GM18519 (cell line): ENCODE measurements around the gene PIEZO2.
"Not testable (repeated sequence)": the region's sequence is repeated elsewhere in the genome, so short reads cannot be mapped to it uniquely, and the experiment has no call there.

ENCODE experiments used
- ATAC-seq: cut with Tn5 transposase; IDR thresholded peaks from one replicate; pipeline ENCODE4 v1.9.1; 2021; ENCODE audit warnings: mild to moderate bottlenecking, moderate library complexity; ENCODE audit not compliant: unreplicated experiment, low FRiP score

Gene PIEZO2

GRCh38 chr18:11153097-11153496 lies 3.7 kb upstream of the PIEZO2 start:
- no peak for ATAC-seq

GRCh38 chr18:11150271-11150615 lies 874 bp upstream of the PIEZO2 start:
- no peak for ATAC-seq

DNA sequence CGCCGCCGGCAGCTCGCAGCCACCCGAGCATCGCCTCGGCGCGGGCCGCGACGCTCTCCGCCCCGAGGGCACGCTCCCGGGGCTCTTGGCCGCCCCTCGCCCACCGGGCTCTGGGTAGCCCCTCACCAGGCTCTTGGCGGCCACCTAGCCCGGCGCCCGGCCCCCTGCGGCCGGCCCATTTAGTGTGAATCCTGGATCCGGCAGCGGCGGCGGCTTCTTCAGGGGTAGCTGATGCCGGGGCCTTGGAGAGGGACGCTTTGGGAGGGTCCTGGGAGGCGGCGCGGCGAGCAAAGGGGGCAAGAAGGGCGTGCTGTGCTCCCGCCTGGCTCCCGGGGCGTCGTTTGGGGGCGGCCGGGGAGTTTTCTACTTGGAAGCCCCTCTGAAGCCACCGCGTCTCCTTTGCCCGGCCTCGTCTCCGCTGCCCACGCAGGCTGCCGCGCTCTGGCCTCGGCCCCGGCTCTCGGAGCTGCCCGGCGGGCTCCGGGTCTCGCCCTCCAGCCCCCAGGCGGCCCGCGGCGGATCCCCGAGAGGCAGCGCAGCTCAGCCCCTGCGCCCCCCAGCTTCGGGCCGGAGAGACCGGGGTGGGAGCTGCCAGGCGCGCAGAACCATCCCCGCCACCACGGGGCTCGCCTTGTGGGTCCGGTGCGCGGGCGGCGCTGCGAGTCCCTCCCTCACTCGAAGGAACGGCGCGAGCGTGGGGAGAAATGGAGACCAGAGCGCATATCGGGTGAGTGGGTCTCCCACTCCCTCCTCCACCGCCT lies 509 bp downstream of the PIEZO2 start:
- ATAC-seq: peak; percentile 10

DNA sequence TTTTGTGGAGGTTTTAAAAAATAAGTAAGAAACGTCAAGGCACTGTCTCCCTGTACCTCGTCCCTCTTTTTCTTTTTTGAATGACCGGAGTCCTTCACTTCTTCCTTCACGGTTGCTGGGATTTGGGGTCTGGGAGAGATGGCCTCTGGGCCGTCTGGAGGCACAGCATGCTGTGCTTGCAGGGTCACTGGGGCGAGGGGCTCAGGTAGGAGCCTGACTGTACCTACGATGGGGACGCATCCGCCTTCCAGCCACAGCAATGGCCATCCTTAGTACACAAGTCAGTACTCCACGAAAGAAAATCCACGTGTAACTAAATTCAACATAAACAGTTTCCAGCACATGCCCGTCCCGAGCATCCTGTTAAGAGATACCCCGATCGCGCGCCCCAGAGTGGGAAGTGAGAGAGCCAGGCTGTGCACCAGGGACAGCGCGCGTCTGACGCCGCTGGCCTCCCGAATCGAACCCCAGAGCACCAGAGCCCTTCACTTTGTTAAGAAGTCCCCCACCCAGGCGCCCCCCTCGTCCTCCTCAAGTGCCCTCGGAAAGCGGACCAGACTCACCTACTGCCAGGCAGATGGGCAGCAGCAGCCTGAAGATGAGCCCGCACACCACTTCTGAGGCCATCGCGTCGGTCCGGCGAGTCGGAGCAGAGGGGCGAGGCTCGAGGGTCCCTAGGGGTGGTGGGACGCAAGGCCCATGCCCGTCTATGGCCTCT lies 1.2 kb downstream of the PIEZO2 start:
- ATAC-seq: no peak

DNA sequence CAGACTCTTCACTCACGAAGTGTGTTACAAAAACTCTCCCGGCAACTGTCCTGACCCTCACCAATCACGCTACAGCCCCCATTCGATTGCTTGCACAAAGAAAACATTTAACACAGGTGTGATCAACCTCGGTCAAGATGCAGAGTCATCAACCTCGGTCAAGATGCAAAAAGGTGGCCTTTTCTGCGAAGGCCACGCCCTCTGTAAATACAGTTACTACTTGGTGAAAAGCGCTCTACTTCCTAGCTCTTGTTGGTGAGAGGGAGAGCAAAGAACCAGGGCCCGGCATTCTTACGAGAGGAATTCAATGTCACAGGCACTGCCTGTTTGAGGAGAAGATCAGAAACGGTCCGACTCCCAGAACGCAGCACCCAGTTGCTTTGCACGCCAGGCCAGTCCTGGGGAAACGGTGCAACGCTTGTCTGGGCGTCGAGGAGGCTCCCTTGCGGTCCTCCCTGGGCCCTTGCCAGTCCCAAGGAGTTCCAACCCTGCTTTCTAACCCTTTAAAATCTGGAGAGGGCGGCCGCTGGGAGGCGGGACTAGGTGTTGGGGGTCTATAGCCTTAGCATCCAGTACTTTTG lies 1.9 kb downstream of the PIEZO2 start:
- no peak for ATAC-seq

GRCh38 chr18:11146947-11147345 lies 2.4 kb downstream of the PIEZO2 start:
- no peak for ATAC-seq

- no peak for ATAC-seq
Measured at GRCh38 chr18:11146238-11146946, 3.0 kb downstream of the PIEZO2 start.

DNA sequence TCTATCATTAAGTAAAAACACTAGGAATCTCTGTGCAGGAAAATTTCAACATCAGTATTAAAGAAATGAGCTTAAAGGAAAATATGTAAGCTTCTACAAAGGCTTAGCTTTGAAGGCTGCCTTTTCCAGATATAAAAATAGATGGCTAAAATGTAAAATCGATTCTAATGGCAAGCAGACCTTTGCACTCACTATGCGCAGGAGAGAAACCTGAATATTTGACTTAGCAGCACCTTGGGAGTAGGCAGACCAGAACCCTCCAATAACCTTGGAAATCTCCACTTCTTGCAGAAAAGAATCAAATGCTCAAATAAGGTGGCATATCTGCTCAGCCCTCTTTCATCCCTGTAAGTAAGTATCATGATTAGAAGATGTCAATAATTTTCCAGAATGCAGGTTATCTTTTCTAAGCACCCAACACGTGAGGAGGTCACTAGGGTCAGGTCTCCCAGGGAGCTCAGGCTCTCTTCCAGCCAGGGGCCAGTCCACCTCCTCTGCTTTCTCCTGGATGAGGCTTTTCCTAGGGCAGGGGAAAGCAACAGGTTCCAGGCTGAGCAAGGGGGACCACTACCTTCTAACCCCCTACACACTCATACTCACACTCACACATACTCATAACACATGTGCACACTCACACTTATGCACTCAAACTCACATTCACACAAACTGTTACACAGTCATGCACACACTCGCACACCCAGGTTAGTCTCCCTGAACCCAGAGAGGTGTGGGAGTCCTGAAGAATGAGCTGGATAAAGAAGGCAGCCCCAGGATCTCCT lies 3.8 kb downstream of the PIEZO2 start:
- no peak for ATAC-seq

- ATAC-seq: no peak
Measured at GRCh38 chr18:11137400-11137799, 12.0 kb downstream of the PIEZO2 start.

DNA sequence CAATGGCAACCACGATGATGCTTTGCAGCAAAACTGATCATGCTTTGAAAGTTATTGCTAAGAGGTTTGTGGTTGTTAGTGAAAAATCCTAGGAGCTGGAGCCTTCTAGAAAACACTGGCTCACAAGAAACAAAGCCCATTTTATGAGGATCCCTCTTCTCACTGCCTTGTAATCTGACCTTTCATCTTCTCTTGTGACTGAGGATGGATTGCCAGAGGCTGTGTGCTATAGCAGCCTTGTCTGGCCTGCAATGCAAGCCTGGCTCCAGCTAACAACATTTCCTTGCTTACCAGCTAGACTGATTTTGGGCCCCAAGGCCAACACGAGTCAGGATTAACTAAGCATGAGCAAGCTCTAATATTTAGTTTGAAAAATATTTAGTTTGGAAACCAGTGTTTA lies 13.1 kb downstream of the PIEZO2 start:
- no peak for ATAC-seq

GRCh38 chr18:11134940-11135339 lies 14.4 kb downstream of the PIEZO2 start:
- ATAC-seq: no peak

DNA sequence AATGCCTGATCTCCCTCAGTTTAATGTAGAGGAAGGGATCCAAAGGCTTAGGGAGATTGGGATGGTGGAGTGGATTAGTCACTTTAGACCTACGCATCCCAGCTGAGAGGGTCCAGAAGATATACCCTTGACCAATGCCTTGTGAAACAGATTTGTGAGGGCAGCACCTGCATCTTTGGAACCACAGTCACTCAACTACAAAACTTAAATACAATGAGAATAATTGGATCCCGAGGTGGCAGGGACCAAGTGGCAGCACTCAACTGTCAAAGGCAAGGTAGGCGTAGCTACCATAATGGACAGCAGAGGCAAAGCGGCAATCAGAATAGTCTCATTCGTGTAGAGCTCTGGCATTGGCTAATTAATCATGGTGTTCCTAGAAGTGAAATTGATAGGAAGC lies 20.3 kb downstream of the PIEZO2 start:
- ATAC-seq: not testable (repeated sequence)

DNA sequence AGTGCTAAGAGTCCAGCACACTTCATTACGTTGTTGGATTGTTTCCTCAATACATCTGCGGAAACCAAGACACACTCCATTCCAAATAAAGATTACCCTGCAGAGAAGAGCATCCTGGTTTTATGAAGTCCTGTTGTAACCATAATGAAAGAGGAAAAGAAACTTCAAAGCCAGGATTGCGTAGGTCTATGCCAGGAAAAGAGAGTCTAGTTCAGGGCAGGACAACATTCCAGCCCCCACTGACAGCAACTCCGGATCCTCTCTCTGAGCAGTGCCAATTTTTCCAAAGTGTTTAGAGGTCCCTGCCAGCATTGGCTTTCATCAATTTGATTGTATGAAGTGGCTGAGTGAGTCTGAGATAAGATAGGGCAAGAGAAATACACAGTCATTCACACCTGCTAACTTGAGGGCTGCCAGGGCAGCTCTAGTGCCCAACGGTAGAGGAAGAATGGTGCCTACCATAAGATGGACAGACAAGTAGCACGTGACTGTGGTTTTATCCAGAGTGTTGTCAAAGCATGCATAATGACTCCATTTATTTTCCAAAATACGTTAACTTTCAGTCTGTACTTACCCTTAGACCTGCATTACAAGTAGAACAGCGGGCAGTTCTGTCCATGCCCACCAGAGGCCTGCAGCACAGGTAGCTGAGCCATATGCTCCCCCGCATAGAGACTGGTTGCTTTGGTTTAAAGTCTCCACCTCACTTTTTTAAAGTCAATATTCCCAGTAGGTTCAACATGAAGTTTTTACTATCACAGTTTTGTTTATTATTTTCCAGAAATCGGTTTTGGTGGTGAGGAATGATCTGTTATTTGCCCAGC lies 23.7 kb downstream of the PIEZO2 start:
- no peak for ATAC-seq

GRCh38 chr18:11124054-11124453 lies 25.3 kb downstream of the PIEZO2 start:
- no peak for ATAC-seq

DNA sequence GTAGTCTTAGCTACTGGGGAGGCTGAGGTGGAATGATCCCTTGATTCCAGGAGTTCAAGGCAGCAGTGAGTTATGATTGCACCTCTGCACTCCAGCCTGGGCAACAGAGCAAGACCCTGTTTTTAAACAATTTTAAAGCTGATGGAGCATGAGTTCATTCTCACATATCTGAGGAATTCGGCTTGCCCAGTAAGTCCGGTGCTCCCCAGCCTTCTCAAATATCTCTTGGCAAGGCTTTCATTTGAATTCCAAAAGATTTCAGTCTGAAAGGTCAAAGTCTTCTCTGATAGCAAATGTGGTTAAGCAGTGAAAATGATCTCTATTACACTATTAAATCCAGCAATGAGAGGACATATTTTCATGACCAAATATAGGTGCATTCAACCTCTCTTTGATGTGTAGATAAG lies 27.9 kb downstream of the PIEZO2 start:
- ATAC-seq: no peak

DNA sequence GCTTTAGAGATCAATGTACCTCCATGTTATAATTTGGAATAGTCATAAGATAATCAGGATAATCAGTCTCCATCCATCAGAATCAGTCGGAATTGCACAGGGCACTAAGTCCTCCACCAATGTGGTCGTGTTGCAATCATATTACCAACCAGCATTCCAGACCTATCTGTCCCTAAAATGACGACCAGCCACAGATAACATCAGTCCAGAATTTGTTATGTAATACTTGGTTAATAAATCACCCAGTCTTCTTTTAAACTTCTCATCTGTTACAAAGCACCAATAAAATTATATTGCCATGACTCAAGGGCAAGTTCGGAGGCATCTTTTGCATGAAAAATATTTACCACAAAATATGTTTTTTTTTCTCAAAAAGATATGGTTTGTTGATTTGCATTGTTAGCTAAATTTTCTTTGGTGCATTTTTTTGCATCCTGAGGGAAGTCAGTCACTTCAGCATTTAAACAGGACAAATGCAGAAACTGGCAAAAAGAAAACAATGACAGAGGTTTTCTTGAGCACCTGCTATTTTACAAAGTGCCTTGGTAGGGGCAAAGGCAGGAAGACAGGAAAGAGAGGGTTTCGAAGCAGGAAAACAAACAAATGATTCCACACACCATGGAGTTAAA lies 29.3 kb downstream of the PIEZO2 start:
- ATAC-seq: no peak

GRCh38 chr18:11119550-11119949 lies 29.8 kb downstream of the PIEZO2 start:
- ATAC-seq: no peak

GRCh38 chr18:11118051-11118766 lies 31.2 kb downstream of the PIEZO2 start:
- ATAC-seq: no peak

DNA sequence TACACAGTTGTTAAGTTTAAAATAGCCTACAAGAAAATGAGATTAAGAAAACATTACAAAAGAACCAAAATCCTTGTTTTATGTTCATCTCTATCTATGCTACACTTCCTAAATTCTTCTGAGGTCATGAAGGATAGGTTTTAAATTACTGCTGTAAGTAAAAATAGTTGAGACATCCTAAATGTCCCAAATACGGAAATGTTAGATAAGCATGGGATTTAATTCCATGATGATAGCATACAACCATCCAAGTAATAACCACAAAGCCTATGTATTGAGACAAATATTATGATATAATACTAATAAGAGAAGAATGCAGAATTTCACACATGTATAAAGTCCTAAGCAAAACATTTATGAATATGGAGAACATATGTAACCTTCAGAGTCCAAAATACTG lies 34.1 kb downstream of the PIEZO2 start:
- no peak for ATAC-seq
